ENCODE data around the gene MT1B. TPM values are rescaled to one million over a fixed set of nuclear protein-coding genes. Genes with fewer than 3 reads are reported as not detected.

The MT1B gene
- total RNA-seq, 2 donors from 2014 or later, result not detected

GRCh38 chr16:56684256-56684925 lies 32.7 kb downstream of the MT1B start:
- no peak overlapping the region for H3K27ac Mint-ChIP-seq
- Histone ChIP-seq H3K27me3 (ENCODE audit: control insufficient read depth, insufficient read depth, low read length, poor library complexity, severe bottlenecking) (peaks cover 42% of the 10 kb centered on the region), H3K4me3 (ENCODE audit: low read length) (no peak overlapping the region), H3K9ac (ENCODE audit: extremely low read depth, low read length, poor library complexity, severe bottlenecking) (no peak overlapping the region), H3K9me3 (ENCODE audit: control insufficient read depth, low read length) (no peaks in the 10 kb centered on the region), H3K36me3 (ENCODE audit: control insufficient read depth, insufficient read depth, low read length) (no peaks in the 10 kb centered on the region), H3K4me1 (ENCODE audit: control insufficient read depth, insufficient read depth, low read length) (no peaks in the 10 kb centered on the region), H3K27ac (ENCODE audit: low read depth, low read length) (no peak overlapping the region)
- H3K27me3 Mint-ChIP-seq (ENCODE audit: insufficient read depth), result peaks cover 32% of the 10 kb centered on the region
- peaks cover 4% of the 10 kb centered on the region for H3K4me1 Mint-ChIP-seq
- H3K36me3 Mint-ChIP-seq (ENCODE audit: low read depth), result no peaks in the 10 kb centered on the region
- no peak for DNase-seq
- no peak for TF ChIP-seq CTCF (conservative IDR thresholded peaks at IDR 0.05)
- H3K9me3 Mint-ChIP-seq, result peaks cover 12% of the 10 kb centered on the region
- WGBS, 2 experiments (ENCODE audit: insufficient coverage in 1 of 2, insufficient read length in 1 of 2), result 60 to 63% methylated on average over 1 to 4 of the region's 4 CpGs
- H3K4me3 Mint-ChIP-seq, result no peak overlapping the region

- Mint-ChIP-seq H3K36me3 (ENCODE audit: low read depth) (no peaks in the 10 kb centered on the region), H3K4me1 (peaks cover 4% of the 10 kb centered on the region), H3K9me3 (peaks cover 12% of the 10 kb centered on the region), H3K27me3 (ENCODE audit: insufficient read depth) (peaks cover 32% of the 10 kb centered on the region), H3K4me3 (no peak overlapping the region), H3K27ac (no peak overlapping the region)
- TF ChIP-seq CTCF (conservative IDR thresholded peaks at IDR 0.05), result no peak
- Histone ChIP-seq H3K9ac (ENCODE audit: extremely low read depth, low read length, poor library complexity, severe bottlenecking) (no peak overlapping the region), H3K27me3 (ENCODE audit: control insufficient read depth, insufficient read depth, low read length, poor library complexity, severe bottlenecking) (peaks cover 35% of the 10 kb centered on the region), H3K9me3 (ENCODE audit: control insufficient read depth, low read length) (no peaks in the 10 kb centered on the region), H3K27ac (ENCODE audit: low read depth, low read length) (no peak overlapping the region), H3K4me3 (ENCODE audit: low read length) (no peak overlapping the region), H3K4me1 (ENCODE audit: control insufficient read depth, insufficient read depth, low read length) (no peaks in the 10 kb centered on the region), H3K36me3 (ENCODE audit: control insufficient read depth, insufficient read depth, low read length) (no peaks in the 10 kb centered on the region)
- WGBS, 2 experiments (ENCODE audit: insufficient coverage in 1 of 2, insufficient read length in 1 of 2), result 88 to 94% methylated on average over 4 of the region's 4 CpGs
- no peak for DNase-seq
Observed at GRCh38 chr16:56684926-56685590, 33.4 kb downstream of the MT1B start.

- WGBS, 2 experiments (ENCODE audit: insufficient coverage in 1 of 2, insufficient read length in 1 of 2), result 92 to 93% methylated on average over 7 of the region's 7 CpGs
- Histone ChIP-seq H3K4me3 (ENCODE audit: low read length) (no peak overlapping the region), H3K9ac (ENCODE audit: extremely low read depth, low read length, poor library complexity, severe bottlenecking) (no peak overlapping the region), H3K27me3 (ENCODE audit: control insufficient read depth, insufficient read depth, low read length, poor library complexity, severe bottlenecking) (peaks cover 24% of the 10 kb centered on the region), H3K36me3 (ENCODE audit: control insufficient read depth, insufficient read depth, low read length) (no peaks in the 10 kb centered on the region), H3K27ac (ENCODE audit: low read depth, low read length) (no peak overlapping the region), H3K4me1 (ENCODE audit: control insufficient read depth, insufficient read depth, low read length) (no peaks in the 10 kb centered on the region), H3K9me3 (ENCODE audit: control insufficient read depth, low read length) (no peaks in the 10 kb centered on the region)
- Mint-ChIP-seq H3K9me3 (peaks cover 14% of the 10 kb centered on the region), H3K4me1 (peaks cover 3% of the 10 kb centered on the region), H3K27me3 (ENCODE audit: insufficient read depth) (peaks cover 22% of the 10 kb centered on the region), H3K4me3 (no peak overlapping the region), H3K27ac (no peak overlapping the region), H3K36me3 (ENCODE audit: low read depth) (no peaks in the 10 kb centered on the region)
- no peak for TF ChIP-seq CTCF (conservative IDR thresholded peaks at IDR 0.05)
- DNase-seq, result no peak
Observed at GRCh38 chr16:56686758-56687157, 35.1 kb downstream of the MT1B start.

Measured in endodermal cell (in vitro differentiated cells).